ENCODE results near the gene MUC13. TPM values are rescaled to one million over a fixed set of nuclear protein-coding genes. Genes with fewer than 3 reads are reported as not detected.

The MUC13 gene
- total RNA-seq, 3 donors from 2014 or later: 0.05 to 0.10 TPM; not detected in 1

DNA sequence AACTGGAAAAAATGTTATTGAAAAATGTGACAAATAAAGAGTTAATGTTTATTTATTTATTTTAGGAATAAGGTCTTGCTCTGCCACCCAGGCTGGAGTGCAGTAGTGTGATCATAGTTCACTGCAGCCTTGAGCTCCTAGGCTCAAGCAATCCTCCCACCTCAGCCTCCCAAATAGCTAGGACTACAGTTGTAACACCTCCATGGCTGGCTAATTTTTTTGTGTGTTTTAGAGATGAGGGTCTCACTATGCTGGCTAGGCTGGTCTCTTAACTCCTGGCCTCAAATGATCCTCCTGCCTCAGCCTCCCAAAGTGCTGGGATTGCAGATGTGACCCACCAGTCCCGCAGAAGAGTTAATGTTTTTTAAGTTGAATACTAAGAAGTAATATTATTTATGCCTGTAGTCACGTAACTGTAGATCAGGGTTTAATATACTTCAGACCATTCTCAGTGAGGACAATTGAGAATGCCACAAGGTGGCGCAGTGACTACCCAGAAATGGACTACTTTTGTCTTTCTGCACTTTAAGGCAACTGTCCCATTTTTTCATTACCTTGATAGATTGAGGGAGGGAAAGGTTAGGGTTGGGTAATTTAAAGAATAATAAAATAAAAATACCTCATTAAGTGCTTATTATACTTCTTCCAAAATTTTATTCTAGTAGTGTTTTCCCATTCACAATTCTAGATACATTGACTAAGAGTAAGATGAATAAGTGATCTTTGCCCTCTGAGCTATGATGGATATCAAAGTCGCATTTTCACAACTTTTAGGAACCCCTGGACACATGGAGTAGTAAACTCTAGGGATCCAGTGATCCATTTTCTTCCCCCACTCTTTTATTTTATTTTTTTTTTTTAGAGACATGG lies 6.0 kb downstream of the MUC13 start:
- Mint-ChIP-seq H3K4me1 (ENCODE audit: low read depth) (peaks cover 2% of the 10 kb centered on the region), H3K27me3 (ENCODE audit: low read depth) (peaks cover 12% of the 10 kb centered on the region), H3K36me3 (ENCODE audit: insufficient read depth) (no peaks in the 10 kb centered on the region), H3K4me3 (no peak overlapping the region), H3K9me3 (no peaks in the 10 kb centered on the region)
- ATAC-seq (peak in 1 of 2 donors; percentile 48), DNase-seq (peak; percentile 52)

DNA sequence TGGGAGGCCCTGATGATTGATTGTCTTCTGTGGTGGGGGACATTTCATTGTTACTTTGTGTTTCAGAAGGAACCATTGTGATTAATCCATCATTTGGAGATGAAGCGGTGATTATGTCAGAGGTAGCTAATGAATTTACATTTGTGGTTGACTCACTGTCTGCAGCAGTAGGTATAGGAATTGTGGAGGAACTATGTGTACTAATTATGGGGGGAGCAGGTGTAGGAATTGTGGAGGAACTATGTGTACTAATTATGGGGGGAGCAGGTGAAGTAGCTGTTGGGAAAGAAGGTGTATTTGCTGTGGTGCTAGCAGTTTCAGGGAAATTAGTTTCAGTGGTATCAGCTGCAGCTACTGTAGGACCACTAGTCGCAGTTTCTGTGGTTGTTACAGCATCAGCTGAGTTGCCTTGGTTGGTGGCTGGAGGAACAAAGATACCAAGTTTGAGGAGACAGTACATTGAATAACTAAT lies 6.9 kb downstream of the MUC13 start:
- DNase-seq (no peak), ATAC-seq (no peak)
- Mint-ChIP-seq H3K4me1 (ENCODE audit: low read depth) (peaks cover 2% of the 10 kb centered on the region), H3K27me3 (ENCODE audit: low read depth) (peaks cover 15% of the 10 kb centered on the region), H3K9me3 (no peaks in the 10 kb centered on the region), H3K36me3 (ENCODE audit: insufficient read depth) (no peaks in the 10 kb centered on the region), H3K4me3 (no peak overlapping the region)

DNA sequence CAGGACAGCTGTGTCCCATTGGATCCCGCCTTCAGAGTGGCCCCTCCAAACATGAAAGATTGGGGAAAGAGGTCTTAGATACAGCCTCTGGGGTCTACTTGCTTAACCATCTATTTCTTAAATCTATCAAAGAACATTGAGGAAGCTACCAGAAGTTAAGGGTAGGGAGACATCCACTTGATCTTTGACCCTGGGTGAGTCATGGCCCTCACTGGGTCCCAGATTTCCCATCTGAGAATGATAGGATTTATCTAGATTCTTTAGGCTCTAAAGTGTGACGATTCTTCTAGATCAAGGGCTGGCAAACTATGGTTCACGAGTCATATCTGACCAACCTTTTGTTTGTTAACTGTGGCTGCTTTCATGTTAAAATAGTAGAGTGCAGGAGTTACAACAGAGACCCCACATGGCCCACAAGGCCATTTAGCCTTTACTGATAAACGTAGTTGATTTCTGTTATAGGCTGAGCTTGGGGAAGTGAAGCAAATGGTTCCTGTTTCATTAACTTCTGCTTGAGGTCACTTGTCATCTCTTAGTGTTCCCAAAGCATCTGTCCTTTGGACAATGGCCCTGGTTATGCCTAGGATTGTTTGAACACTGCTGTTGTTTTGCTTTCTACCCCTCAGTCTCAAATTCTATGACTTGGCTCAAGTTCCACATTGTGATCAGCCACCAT lies 8.0 kb downstream of the MUC13 start:
- Mint-ChIP-seq H3K36me3 (ENCODE audit: insufficient read depth) (no peaks in the 10 kb centered on the region), H3K4me1 (ENCODE audit: low read depth) (peaks cover 2% of the 10 kb centered on the region), H3K9me3 (no peaks in the 10 kb centered on the region), H3K4me3 (no peak overlapping the region), H3K27me3 (ENCODE audit: low read depth) (peaks cover 15% of the 10 kb centered on the region)
- ATAC-seq: no peak
- no peak for DNase-seq

DNA sequence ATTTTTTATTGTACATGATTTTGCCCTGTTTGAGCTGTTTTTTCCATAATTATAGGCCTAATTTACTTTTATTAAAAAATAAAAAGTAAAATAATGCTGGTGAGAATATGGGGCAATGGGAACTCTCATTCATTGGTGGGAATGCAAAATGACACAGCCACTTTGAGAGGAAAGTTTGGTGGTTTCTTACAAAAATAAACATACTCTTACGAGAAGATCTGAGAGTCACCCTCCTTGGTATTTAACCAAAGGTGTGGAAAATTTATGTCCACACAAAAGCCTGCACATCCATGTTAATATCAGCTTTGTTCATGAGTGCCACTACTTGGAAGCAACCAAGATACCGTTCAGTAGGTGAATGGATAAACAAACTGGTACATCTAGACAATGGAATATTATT lies 9.8 kb downstream of the MUC13 start:
- no peak overlapping the region for H3K4me3 Mint-ChIP-seq
- ATAC-seq: no peak
- H3K27me3 Mint-ChIP-seq (ENCODE audit: low read depth): peaks cover 10% of the 10 kb centered on the region
- H3K9me3 Mint-ChIP-seq: no peaks in the 10 kb centered on the region
- peaks cover 2% of the 10 kb centered on the region for H3K4me1 Mint-ChIP-seq (ENCODE audit: low read depth)
- no peak for DNase-seq
- no peaks in the 10 kb centered on the region for H3K36me3 Mint-ChIP-seq (ENCODE audit: insufficient read depth)

DNA sequence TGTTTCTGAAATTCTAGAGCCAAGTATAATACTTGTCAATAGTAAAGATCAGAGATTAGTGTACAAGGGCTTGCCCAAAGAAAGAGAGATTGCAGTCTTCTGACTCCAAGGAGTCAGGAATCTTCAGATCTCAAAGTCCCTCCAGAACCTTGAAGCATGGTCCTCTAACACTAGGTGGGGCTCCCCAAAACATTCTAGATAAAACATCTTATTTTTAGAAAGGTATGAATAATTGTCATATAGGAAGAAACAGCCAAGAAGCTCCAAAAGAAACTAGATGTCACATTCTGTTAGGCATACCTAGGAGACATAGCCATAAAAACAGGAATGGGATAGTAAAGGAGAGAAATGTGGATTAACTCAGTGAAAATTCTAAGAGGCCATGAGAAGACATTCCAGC lies 10.7 kb downstream of the MUC13 start:
- DNase-seq (no peak), ATAC-seq (no peak)
- Mint-ChIP-seq H3K4me1 (ENCODE audit: low read depth) (peaks cover 2% of the 10 kb centered on the region), H3K36me3 (ENCODE audit: insufficient read depth) (no peaks in the 10 kb centered on the region), H3K27me3 (ENCODE audit: low read depth) (peaks cover 8% of the 10 kb centered on the region), H3K9me3 (no peaks in the 10 kb centered on the region), H3K4me3 (no peak overlapping the region)

DNA sequence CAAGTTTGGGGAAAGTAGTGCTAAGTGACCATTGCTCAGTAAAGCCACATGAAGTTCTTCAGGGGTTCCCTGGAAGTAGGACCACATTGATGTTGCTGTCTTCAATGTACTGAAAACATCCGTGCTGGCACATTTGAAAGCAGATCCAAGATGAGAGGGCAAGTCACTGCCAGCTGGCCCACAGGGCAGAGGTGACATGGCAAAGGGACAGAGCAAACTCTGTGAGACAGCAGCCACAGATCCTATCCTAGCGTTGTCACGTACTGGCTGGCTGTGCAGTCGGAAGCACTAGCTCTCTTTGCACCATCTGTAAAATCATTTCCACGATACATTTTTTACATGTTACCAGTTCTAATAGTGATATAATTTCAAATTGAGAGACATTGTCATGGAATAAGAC lies 13.8 kb downstream of the MUC13 start:
- H3K9me3 Mint-ChIP-seq: no peaks in the 10 kb centered on the region
- H3K27me3 Mint-ChIP-seq (ENCODE audit: low read depth): peaks cover 12% of the 10 kb centered on the region

DNA sequence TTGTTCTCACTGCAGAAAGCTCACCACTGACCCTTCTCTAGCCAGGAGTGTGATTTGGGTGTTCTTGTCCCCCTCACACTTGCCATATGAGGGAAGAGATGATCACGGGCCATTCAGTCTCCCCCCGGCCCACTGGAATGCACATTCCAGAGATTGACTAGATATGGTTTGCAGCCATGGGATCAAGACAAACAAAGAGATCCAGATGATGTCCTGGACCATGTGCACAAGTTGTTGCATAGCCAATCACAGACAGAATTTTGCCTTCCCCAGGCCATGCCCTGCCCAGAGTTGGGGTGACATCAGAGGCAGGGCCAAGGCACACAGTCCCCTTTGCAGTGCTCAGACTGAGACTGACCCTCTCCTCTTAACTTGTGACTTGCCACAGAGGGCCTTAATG lies 14.8 kb downstream of the MUC13 start:
- H3K27me3 Mint-ChIP-seq (ENCODE audit: low read depth): peaks cover 14% of the 10 kb centered on the region
- H3K4me3 Mint-ChIP-seq: no peak overlapping the region
- H3K4me1 Mint-ChIP-seq (ENCODE audit: low read depth): no peaks in the 10 kb centered on the region
- ATAC-seq: no peak
- no peaks in the 10 kb centered on the region for H3K9me3 Mint-ChIP-seq
- DNase-seq: no peak
- no peaks in the 10 kb centered on the region for H3K36me3 Mint-ChIP-seq (ENCODE audit: insufficient read depth)

More for the DNA sequence above, 13.8 kb downstream of the MUC13 start:
- ATAC-seq (no peak), DNase-seq (no peak)
- H3K4me1 Mint-ChIP-seq (ENCODE audit: low read depth): no peaks in the 10 kb centered on the region
- H3K4me3 Mint-ChIP-seq: no peak overlapping the region
- no peaks in the 10 kb centered on the region for H3K36me3 Mint-ChIP-seq (ENCODE audit: insufficient read depth)

DNA sequence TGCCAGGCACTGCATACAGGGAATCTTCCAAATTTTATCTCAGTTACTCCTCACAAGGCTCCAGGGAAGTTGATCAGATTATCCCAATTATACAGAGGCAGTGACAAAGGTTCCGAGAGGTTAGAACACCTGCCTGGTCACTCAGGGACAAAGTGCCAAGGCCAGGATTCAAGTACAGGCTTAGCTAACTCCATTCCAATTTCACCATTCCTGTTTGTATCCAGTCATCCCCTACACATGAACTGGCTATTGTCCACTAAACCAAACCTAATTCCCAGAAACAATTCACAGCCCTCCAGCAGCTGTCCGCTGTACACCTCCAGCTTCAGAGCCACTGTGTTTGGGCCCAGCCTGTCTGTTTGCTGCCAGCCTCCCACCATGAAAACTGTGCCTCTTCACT lies 16.0 kb downstream of the MUC13 start:
- Mint-ChIP-seq H3K36me3 (ENCODE audit: insufficient read depth) (no peaks in the 10 kb centered on the region), H3K4me1 (ENCODE audit: low read depth) (no peaks in the 10 kb centered on the region), H3K27me3 (ENCODE audit: low read depth) (peaks cover 14% of the 10 kb centered on the region), H3K9me3 (no peaks in the 10 kb centered on the region), H3K4me3 (no peak overlapping the region)
- DNase-seq: no peak
- no peak for ATAC-seq

DNA sequence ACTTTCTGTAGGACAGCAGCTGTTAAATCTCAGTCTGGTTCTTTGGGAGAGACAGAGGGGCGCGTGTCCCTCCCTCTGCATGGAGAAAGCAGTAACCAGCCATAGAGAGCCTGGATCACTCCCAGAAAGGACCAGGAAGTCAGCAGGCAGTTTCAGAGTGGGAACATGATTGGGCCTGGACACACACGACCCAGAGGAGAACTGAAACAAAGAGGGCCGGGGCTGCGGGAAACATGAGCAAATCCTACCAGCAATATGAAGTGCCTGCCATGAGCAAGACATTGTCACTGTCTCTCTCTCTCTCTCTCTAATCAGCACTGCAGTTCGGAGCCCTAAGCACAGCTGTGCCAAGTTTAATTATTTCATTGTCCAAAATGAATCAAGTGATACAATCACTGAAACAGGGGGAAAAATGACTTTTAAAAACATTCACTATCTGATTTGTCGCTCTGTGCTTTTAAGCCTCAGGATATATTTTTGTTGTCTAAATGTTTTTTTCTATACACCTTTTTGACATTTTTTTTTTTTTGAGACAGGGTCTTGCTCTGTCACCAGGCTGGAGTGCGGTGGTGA lies 17.6 kb downstream of the MUC13 start:
- ATAC-seq: no peak
- Mint-ChIP-seq H3K4me3 (no peak overlapping the region), H3K27me3 (ENCODE audit: low read depth) (peaks cover 14% of the 10 kb centered on the region), H3K36me3 (ENCODE audit: insufficient read depth) (no peaks in the 10 kb centered on the region), H3K9me3 (no peaks in the 10 kb centered on the region), H3K4me1 (ENCODE audit: low read depth) (no peaks in the 10 kb centered on the region)
- DNase-seq: no peak

DNA sequence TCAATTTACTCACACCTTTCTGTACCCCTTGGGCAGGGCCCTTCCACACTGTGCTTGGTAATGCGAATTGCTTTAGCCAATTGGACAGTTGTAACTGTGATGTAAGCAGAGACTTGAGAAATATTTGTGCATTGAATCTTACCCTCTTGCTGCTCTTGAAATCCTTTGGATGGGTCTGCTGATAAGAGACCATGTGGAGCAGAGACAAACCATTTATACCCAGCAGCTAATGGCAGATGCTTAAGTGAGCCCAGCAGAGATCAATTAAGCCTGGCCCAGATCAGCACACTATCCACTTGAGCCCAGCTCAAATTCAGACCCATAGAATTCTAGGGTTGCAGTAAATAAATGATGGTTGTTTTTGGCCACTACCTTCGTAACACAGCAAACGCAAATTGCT lies 19.3 kb downstream of the MUC13 start:
- H3K4me3 Mint-ChIP-seq: no peak overlapping the region
- H3K36me3 Mint-ChIP-seq (ENCODE audit: insufficient read depth): no peaks in the 10 kb centered on the region
- peaks cover 16% of the 10 kb centered on the region for H3K27me3 Mint-ChIP-seq (ENCODE audit: low read depth)
- ATAC-seq: no peak
- no peak for DNase-seq
- no peaks in the 10 kb centered on the region for H3K4me1 Mint-ChIP-seq (ENCODE audit: low read depth)
- no peaks in the 10 kb centered on the region for H3K9me3 Mint-ChIP-seq

DNA sequence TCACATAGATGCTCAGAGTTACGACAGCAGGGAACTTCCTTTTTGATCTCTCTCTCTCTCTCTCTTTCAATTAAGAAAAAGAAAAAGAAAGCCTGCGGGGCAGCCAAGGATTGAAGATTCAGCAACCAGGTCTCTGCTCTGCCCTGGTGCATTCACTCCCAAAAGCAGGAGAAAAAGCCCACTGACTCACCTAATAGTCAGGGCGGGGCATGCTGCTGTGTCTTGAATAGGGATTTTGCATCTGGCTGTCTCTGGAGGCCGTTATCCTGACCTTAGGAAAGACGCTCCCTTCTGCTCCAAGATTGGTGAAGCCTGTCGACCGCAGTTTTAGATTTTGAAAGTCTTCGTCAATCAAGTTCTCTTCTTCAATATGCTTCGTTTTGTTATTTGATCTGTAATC lies 26.6 kb downstream of the MUC13 start:
- no peak for DNase-seq
- ATAC-seq: no peak
- no peaks in the 10 kb centered on the region for H3K36me3 Mint-ChIP-seq (ENCODE audit: insufficient read depth)
- H3K4me1 Mint-ChIP-seq (ENCODE audit: low read depth): no peaks in the 10 kb centered on the region
- H3K9me3 Mint-ChIP-seq: no peaks in the 10 kb centered on the region
- peaks cover 13% of the 10 kb centered on the region for H3K27me3 Mint-ChIP-seq (ENCODE audit: low read depth)
- no peak overlapping the region for H3K4me3 Mint-ChIP-seq

DNA sequence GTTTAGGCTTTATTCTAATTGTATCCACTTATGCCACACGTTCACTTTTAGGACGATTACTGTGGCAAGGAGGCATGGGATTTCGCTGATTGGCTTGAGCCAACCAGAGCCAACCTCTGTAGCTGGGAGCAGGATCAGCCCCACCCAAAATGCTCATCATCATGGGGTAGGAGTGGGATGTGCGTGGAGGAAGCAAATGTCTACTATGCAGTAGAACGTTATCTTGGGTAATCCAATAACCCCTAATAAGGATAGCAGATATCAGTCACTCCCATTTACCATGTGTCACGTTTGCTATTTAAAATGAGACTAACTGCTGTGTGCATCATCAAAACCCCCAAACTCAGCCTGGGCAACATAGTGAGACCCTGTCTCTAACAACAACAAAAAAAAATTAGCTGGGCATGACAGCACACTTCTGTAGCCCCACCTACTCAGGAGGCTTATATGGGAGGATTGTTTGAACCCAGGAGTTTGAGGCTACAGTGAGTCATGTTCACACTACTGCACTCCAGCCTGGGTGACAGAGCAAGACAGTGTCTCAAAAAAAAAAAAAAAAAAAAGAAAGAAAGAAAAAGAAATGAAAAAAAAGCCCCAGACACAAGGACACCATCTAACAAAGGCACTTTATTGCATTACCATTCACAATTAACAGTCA lies 29.6 kb downstream of the MUC13 start:
- peaks cover 11% of the 10 kb centered on the region for H3K4me1 Mint-ChIP-seq (ENCODE audit: low read depth)
- H3K4me3 Mint-ChIP-seq: no peak overlapping the region
- DNase-seq (no peak), ATAC-seq (no peak)
- no peaks in the 10 kb centered on the region for H3K36me3 Mint-ChIP-seq (ENCODE audit: insufficient read depth)
- no peaks in the 10 kb centered on the region for H3K9me3 Mint-ChIP-seq
- peaks cover 12% of the 10 kb centered on the region for H3K27me3 Mint-ChIP-seq (ENCODE audit: low read depth)

DNA sequence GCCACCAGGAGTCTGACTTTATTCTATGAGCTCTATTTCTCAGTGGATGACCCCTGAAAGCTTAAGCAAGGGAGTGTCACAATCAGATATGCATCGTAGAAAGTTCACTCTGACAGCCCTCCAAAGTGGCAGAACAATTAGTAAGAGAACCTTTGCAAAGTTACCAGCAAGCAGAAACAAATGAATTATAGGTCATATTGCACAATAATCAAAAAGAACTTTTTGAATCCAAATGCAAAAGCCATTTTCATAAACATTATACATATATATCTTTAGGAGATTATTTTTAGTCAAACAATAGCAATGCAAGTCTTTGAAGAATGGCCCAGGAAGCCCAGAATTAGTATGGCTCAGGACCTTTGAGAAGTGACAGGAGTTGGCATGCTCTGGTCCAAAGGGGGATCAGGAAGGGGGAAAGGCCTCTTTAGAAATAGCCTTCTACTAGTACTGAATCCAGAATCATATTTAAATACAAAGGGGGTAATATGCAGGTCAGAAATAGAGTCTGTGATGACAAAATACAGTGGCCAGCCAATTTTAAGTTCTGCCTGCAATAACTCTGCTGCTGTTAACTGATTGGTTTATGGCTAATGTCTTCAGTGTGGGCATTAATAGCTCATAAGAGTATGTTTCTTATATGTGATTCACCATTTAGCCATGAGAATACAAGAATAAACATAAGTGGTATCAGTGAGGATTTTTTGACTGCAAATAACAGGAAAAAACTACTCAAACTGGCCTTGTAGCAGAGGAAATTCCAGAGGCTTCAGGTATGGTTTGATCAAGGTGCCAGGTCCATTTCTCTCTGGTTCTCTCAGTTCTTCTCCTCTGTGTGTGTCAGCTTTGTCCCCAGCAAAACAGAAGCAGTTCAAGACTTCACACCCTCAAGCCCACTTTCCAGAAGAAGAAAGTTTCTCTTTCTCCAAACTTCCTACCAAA lies 30.4 kb downstream of the MUC13 start:
- DNase-seq (no peak), ATAC-seq (no peak)
- no peaks in the 10 kb centered on the region for H3K36me3 Mint-ChIP-seq (ENCODE audit: insufficient read depth)
- no peaks in the 10 kb centered on the region for H3K9me3 Mint-ChIP-seq
- peaks cover 11% of the 10 kb centered on the region for H3K4me1 Mint-ChIP-seq (ENCODE audit: low read depth)
- no peak overlapping the region for H3K4me3 Mint-ChIP-seq
- H3K27me3 Mint-ChIP-seq (ENCODE audit: low read depth): peaks cover 12% of the 10 kb centered on the region

Measured in activated T-cell treated with anti-CD3 and anti-CD28 coated beads, Interleukin-2, amount 50 U/mL, for 4 hours (primary cell).